HCT116 (cell line): ENCODE measurements around the gene THSD7A. TPM values are rescaled to one million over a fixed set of nuclear protein-coding genes. Genes with fewer than 3 reads are reported as not detected.

Source experiments
- ATAC-seq: fragments of 200-7000 bp; cut with Tn5 transposase; 2 replicates; pipeline ENCODE4 v1.9.1; 2020; ENCODE audit warnings: mild to moderate bottlenecking, moderate library complexity
- BruUV-seq: library from RNA; stranded (reverse); fragments of 400-500 nt; replicated peaks from 2 replicates; lab custom pipeline; 2021; lab: Mats Ljungman, UMichigan
- CTCF ChIA-PET: fragments of 300-600 bp; sonication (Branson Sonifier 250); formaldehyde crosslinking; loops from one replicate; lab custom pipeline; 2021; ENCODE audit warnings: antibody characterized with exemption; lab: Charles Lee
- POLR2A ChIA-PET: fragments of 300-600, 350-600 bp; sonication (Branson Sonifier 250); formaldehyde crosslinking; loops from one replicate; lab custom pipeline; 2021; ENCODE audit warnings: antibody characterized with exemption; lab: Charles Lee
- RAD21 ChIA-PET, 2 experiments: fragments of 300-600 bp; sonication (Branson Sonifier 250); formaldehyde crosslinking; loops; one replicate each; lab custom pipeline; 2023; ENCODE audit warnings: low total read pairs in 2 of 2; ENCODE audit not compliant: uncharacterized antibody in 2 of 2, unreplicated experiment in 2 of 2, low non-redundant PET in 1 of 2; lab: Charles Lee
- DNase-seq: peaks from one replicate; pipeline ENCODE4 v3.0.0-alpha.2; 2010; ENCODE audit warnings: low read depth, low spot score
- H2AFZ ChIP-seq: fragments of 200-600 bp; shearing (Covaris generic), sonication (generic); 2 replicates; pipeline ENCODE4 v1.6.1; 2017; ENCODE audit warnings: low read depth, mixed run types, mixed read lengths, antibody characterized with exemption, low read length; ENCODE audit not compliant: poor library complexity, severe bottlenecking
- H3K27ac ChIP-seq: 2 replicates; pipeline ENCODE4 v1.5.1; 2012; ENCODE audit warnings: low read depth, low read length
- H3K27me3 ChIP-seq: fragments of 200-600 bp; sonication (generic); 2 replicates; pipeline ENCODE4 v1.6.1; 2016; ENCODE audit warnings: mixed run types, low read length, mixed read lengths; ENCODE audit not compliant: insufficient read depth
- H3K36me3 ChIP-seq, 2 experiments: fragments of 200-500 bp in 1 of 2; fragments of 200-600 bp in 1 of 2; sonication (Bioruptor generic) in 1 of 2; sonication (generic) in 1 of 2; 2 replicates each; pipeline versions ENCODE4 v1.5.1 to v1.6.1; 2014 to 2016; ENCODE audit warnings: low read length in 2 of 2, inconsistent platforms in 1 of 2, mixed read lengths in 1 of 2, mixed run types in 1 of 2; ENCODE audit not compliant: insufficient read depth in 2 of 2, control insufficient read depth in 1 of 2
- H3K4me1 ChIP-seq, 2 experiments: fragments of 200-600 bp in 1 of 2; sonication (generic) in 1 of 2; 2 replicates each; pipeline versions ENCODE4 v1.5.1 to v1.6.1; 2012 to 2017; ENCODE audit warnings: low read length in 2 of 2, inconsistent platforms in 1 of 2, mild to moderate bottlenecking in 1 of 2, mixed read lengths in 1 of 2, mixed run types in 1 of 2, moderate library complexity in 1 of 2; ENCODE audit not compliant: insufficient read depth in 2 of 2, control insufficient read depth in 1 of 2
- H3K4me2 ChIP-seq: fragments of 200-600 bp; sonication (generic); 2 replicates; pipeline ENCODE4 v1.6.1; 2017; ENCODE audit warnings: mixed run types, low read length, mixed read lengths
- H3K4me3 ChIP-seq, 2 experiments: fragments of 200-600 bp in 1 of 2; sonication (generic) in 1 of 2; replicated peaks in 1 of 2; 2 replicates each; pipeline ENCODE4 v1.5.1; 2011 to 2016; ENCODE audit warnings: low read length in 2 of 2, control low read depth in 1 of 2, low read depth in 1 of 2, mild to moderate bottlenecking in 1 of 2, mixed read lengths in 1 of 2, mixed run types in 1 of 2
- H3K79me2 ChIP-seq: fragments of 200-600 bp; sonication (generic); 2 replicates; pipeline ENCODE4 v1.6.1; 2017; ENCODE audit warnings: mild to moderate bottlenecking, mixed run types, low read length, moderate library complexity, mixed read lengths; ENCODE audit not compliant: insufficient read depth
- H3K9ac ChIP-seq: fragments of 200-600 bp; sonication (generic); 2 replicates; pipeline ENCODE4 v1.6.1; 2016; ENCODE audit warnings: low read length, mixed read lengths
- H3K9me2 ChIP-seq: fragments of 200-600 bp; sonication (generic), shearing (Covaris generic); 2 replicates; pipeline ENCODE4 v1.6.1; 2017; ENCODE audit warnings: mixed run types, mild to moderate bottlenecking, moderate library complexity; ENCODE audit not compliant: insufficient read depth
- H3K9me3 ChIP-seq, 2 experiments: fragments of 200-500 bp in 1 of 2; fragments of 200-600 bp in 1 of 2; sonication (Bioruptor generic) in 1 of 2; sonication (generic) in 1 of 2; 2 replicates each; pipeline ENCODE4 v1.6.1; 2014 to 2017; ENCODE audit warnings: low read length in 2 of 2, mixed read lengths in 2 of 2, inconsistent platforms in 1 of 2, low read depth in 1 of 2, mild to moderate bottlenecking in 1 of 2, mixed run types in 1 of 2, moderate library complexity in 1 of 2; ENCODE audit not compliant: control insufficient read depth in 1 of 2, insufficient read depth in 1 of 2
- H4K20me1 ChIP-seq: fragments of 200-600 bp; sonication (generic), shearing (Covaris generic); 2 replicates; pipeline ENCODE4 v1.6.1; 2017; ENCODE audit warnings: mixed run types, mild to moderate bottlenecking, moderate library complexity; ENCODE audit not compliant: insufficient read depth
- CBX3 ChIP-seq: IDR thresholded peaks from 2 replicates; pipeline ENCODE4 v1.6.1; 2012; ENCODE audit warnings: low read depth
- CEBPB ChIP-seq: IDR thresholded peaks from 2 replicates; pipeline ENCODE4 v1.6.1; 2012; ENCODE audit warnings: low read depth
- CTCF ChIP-seq, 3 experiments: fragments of 200-600 bp in 1 of 3; sonication (generic) in 1 of 3; IDR thresholded peaks in 2 of 3; conservative IDR thresholded peaks in 1 of 3; 2 replicates each; pipeline ENCODE4 v1.5.1; 2012 to 2017; ENCODE audit warnings: low read depth in 2 of 3, low read length in 2 of 3, antibody characterized with exemption in 1 of 3, borderline replicate concordance in 1 of 3, control low read depth in 1 of 3, mild to moderate bottlenecking in 1 of 3, mixed read lengths in 1 of 3, mixed run types in 1 of 3, moderate library complexity in 1 of 3; ENCODE audit not compliant: insufficient read depth in 1 of 3
- EGR1 ChIP-seq: IDR thresholded peaks from 2 replicates; pipeline ENCODE4 v1.6.1; 2012; ENCODE audit warnings: low read depth
- ELF1 ChIP-seq: IDR thresholded peaks from 2 replicates; pipeline ENCODE4 v1.6.1; 2012; ENCODE audit warnings: low read depth, borderline replicate concordance
- EZH2phosphoT487 ChIP-seq: fragments of 200-600 bp; IDR thresholded peaks from 2 replicates; pipeline ENCODE4 v1.6.1; 2018; ENCODE audit warnings: antibody characterized with exemption, borderline replicate concordance
- MAX ChIP-seq: IDR thresholded peaks from 2 replicates; pipeline ENCODE4 v1.6.1; 2012
- POLR2A ChIP-seq: IDR thresholded peaks from 2 replicates; pipeline ENCODE4 v1.7.0; 2011; ENCODE audit warnings: borderline replicate concordance; ENCODE audit not compliant: insufficient read depth, insufficient read length; ENCODE audit errors: extremely low read depth
- POLR2AphosphoS5 ChIP-seq: IDR thresholded peaks from 2 replicates; pipeline ENCODE4 v1.6.1; 2011; ENCODE audit warnings: mild to moderate bottlenecking, low read depth, low read length, moderate library complexity
- RAD21 ChIP-seq: IDR thresholded peaks from 2 replicates; pipeline ENCODE4 v1.6.1; 2012; ENCODE audit warnings: low read depth, mild to moderate bottlenecking
- SP1 ChIP-seq: IDR thresholded peaks from 2 replicates; pipeline ENCODE4 v1.6.1; 2012; ENCODE audit warnings: low read depth
- SRF ChIP-seq: IDR thresholded peaks from 2 replicates; pipeline ENCODE4 v1.6.1; 2012; ENCODE audit warnings: low read depth
- TCF7L2 ChIP-seq: IDR thresholded peaks from 2 replicates; pipeline ENCODE4 v1.7.0; 2011; ENCODE audit warnings: borderline replicate concordance, inconsistent platforms; ENCODE audit not compliant: insufficient read depth, insufficient read length; ENCODE audit errors: extremely low read depth
- ZFX ChIP-seq: fragments of 450-650 bp; IDR thresholded peaks from 2 replicates; pipeline ENCODE4 v1.6.1; 2017
- ZNF274 ChIP-seq: fragments of 200-500 bp; sonication (Bioruptor generic); IDR thresholded peaks from 2 replicates; pipeline ENCODE4 v1.6.1; 2014; ENCODE audit warnings: mild to moderate bottlenecking, low read depth, low read length, inconsistent platforms
- intact Hi-C: fragments of 100-400 bp; cut with micrococcal nuclease; formaldehyde crosslinking; loops from 2 replicates; pipeline ENCODE4 v1.10.0; 2022
- total RNA-seq: library from RNA; stranded (reverse); gene quantifications from one replicate; pipeline ENCODE4 v1.2.1, GENCODE V29; 2021; ENCODE audit not compliant: unreplicated experiment

Gene THSD7A
- total RNA-seq, 1 experiment from 2014 or later: 0.05 TPM

DNA sequence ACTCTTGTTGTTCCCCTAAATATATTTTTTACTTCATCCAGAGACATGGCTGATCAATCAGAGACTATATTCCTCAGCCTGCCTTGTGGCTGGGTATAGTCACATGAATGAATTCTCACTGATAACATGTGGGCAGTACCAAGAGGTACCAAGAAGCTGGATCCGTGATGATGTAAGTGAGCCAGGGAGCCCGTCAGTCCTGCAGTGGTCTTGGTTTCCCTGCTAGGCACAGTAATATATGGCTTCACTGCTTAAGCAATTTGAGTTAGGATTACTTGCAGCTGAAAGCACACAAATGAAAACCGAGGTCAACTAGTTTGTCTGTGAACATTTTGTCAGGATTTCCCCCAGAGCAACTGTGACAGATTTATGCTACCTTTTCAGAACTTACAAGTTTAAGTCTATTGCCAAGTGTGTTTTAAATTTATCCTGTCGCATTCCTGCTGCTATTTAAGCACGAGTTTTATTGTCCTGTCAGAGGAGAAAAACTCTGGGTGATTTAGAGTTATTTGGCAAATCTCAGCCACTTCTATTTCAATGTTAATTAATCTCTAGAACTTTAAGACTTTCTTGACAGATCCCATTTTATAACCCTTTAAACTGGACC lies 476.5 kb downstream of the THSD7A start:
- RAD21 ChIA-PET: no interaction called here
- no peaks in the 10 kb centered on the region for H4K20me1 ChIP-seq
- no peak overlapping the region for H3K27ac ChIP-seq
- ATAC-seq: no peak
- no peaks in the 10 kb centered on the region for H3K4me1 ChIP-seq
- CTCF ChIA-PET: no interaction called here
- H2AFZ ChIP-seq: no peak overlapping the region
- no peak overlapping the region for H3K4me2 ChIP-seq
- no peak for DNase-seq
- no peak overlapping the region for H3K4me3 ChIP-seq
- H3K9ac ChIP-seq: no peak overlapping the region
- POLR2A ChIA-PET: no interaction called here
- intact Hi-C loops: no loop called here
- no TSS peak for BruUV-seq
- no peaks in the 10 kb centered on the region for H3K79me2 ChIP-seq
- no peaks in the 10 kb centered on the region for H3K9me3 ChIP-seq
- peaks cover 2% of the 10 kb centered on the region; the same call in 1 of the 2 replicates for H3K27me3 ChIP-seq
- H3K36me3 ChIP-seq: no peaks in the 10 kb centered on the region
- no peak for TF ChIP-seq SP1
- no peak for TF ChIP-seq POLR2AphosphoS5
- TF ChIP-seq ZNF274: no peak
- TF ChIP-seq MAX: no peak
- TF ChIP-seq RAD21: no peak
- TF ChIP-seq EZH2phosphoT487: no peak
- no peak for TF ChIP-seq CBX3
- TF ChIP-seq SRF: no peak
- TF ChIP-seq ELF1: no peak
- no peak for TF ChIP-seq CTCF (IDR thresholded peaks at IDR 0.05 in 2 of 3, conservative IDR thresholded peaks at IDR 0.05 in 1 of 3; ENCODE audit: borderline replicate concordance in 1 of 3, insufficient read depth in 1 of 3, low read depth in 2 of 3, low read length in 2 of 3)
- no peak for TF ChIP-seq CEBPB
- TF ChIP-seq POLR2A: no peak
- no peak for TF ChIP-seq EGR1
- TF ChIP-seq ZFX: no peak
- no peak for TF ChIP-seq TCF7L2
- no peaks in the 10 kb centered on the region for H3K9me2 ChIP-seq
